NCI-H1048 (cell line): ENCODE results near the gene TMEM116.

Experiments used
- DNase-seq: peaks from one replicate; lab custom pipeline; 2025; lab: John Stamatoyannopoulos, UW

The TMEM116 gene

GRCh38 chr12:111894556-111894955 is 118.4 kb downstream of the TMEM116 start:
- no peak for DNase-seq

GRCh38 chr12:111893287-111893686 is 119.7 kb downstream of the TMEM116 start:
- no peak for DNase-seq

- DNase-seq: no peak
These were observed 124.8 kb downstream of the TMEM116 start for GRCh38 chr12:111887926-111888745.

GRCh38 chr12:111886662-111887545 is 126.1 kb downstream of the TMEM116 start:
- DNase-seq: no peak

- DNase-seq: no peak
These were observed 131.2 kb downstream of the TMEM116 start for GRCh38 chr12:111881716-111882115.
